ENCODE measurements around the gene NUP107.
"Not testable (repeated sequence)": the region's sequence is repeated elsewhere in the genome, so short reads cannot be mapped to it uniquely, and the experiment has no call there.

The NUP107 gene

GRCh38 chr12:68686595-68687521 lies at the start of gene NUP107:
Gene NUP107 (plus strand): TSS chr12:68686978. CDS start chr12:68687066, 88 bp downstream.
- DNase-seq: peak; percentile 93 to 96 (median 94)

- DNase-seq: not testable (repeated sequence)
These were observed 49.3 kb upstream of the NUP107 start for GRCh38 chr12:68637439-68637838.

GRCh38 chr12:68638171-68638570 lies 48.6 kb upstream of the NUP107 start:
- no peak for DNase-seq

GRCh38 chr12:68638721-68639395 lies 47.9 kb upstream of the NUP107 start:
- no peak for DNase-seq

GRCh38 chr12:68639396-68639767 lies 47.4 kb upstream of the NUP107 start:
- DNase-seq: no peak

GRCh38 chr12:68641138-68641537 lies 45.6 kb upstream of the NUP107 start:
- DNase-seq: no peak

- no peak for DNase-seq
These were observed 40.3 kb upstream of the NUP107 start for GRCh38 chr12:68646484-68646883.

- no peak for DNase-seq
These were observed 39.3 kb upstream of the NUP107 start for GRCh38 chr12:68647507-68647906.

GRCh38 chr12:68648179-68648578 lies 38.6 kb upstream of the NUP107 start:
- no peak for DNase-seq

GRCh38 chr12:68665016-68665569 lies 21.7 kb upstream of the NUP107 start:
- no peak for DNase-seq

- no peak for DNase-seq
These were observed 19.5 kb upstream of the NUP107 start for GRCh38 chr12:68667291-68667690.

- no peak for DNase-seq
These were observed 18.9 kb upstream of the NUP107 start for GRCh38 chr12:68667896-68668295.

- DNase-seq: no peak
These were observed 15.6 kb upstream of the NUP107 start for GRCh38 chr12:68671179-68671578.

GRCh38 chr12:68673788-68674187 lies 13.0 kb upstream of the NUP107 start:
- DNase-seq: no peak

GRCh38 chr12:68674376-68674775 lies 12.4 kb upstream of the NUP107 start:
- no peak for DNase-seq

GRCh38 chr12:68675101-68675842 lies 11.5 kb upstream of the NUP107 start:
- DNase-seq: peak in 2 of 4 experiments; percentile 52 to 76

- DNase-seq: not testable (repeated sequence)
These were observed 9.9 kb upstream of the NUP107 start for GRCh38 chr12:68676854-68677253.

GRCh38 chr12:68686262-68686594 lies 550 bp upstream of the NUP107 start:
- DNase-seq: no peak

- DNase-seq: no peak
These were observed 8.7 kb downstream of the NUP107 start for GRCh38 chr12:68695454-68695853.

GRCh38 chr12:68699486-68699885 lies 12.7 kb downstream of the NUP107 start:
- no peak for DNase-seq

- DNase-seq: no peak
These were observed 41.0 kb downstream of the NUP107 start for GRCh38 chr12:68727776-68728175.

- DNase-seq: no peak
These were observed 46.9 kb downstream of the NUP107 start for GRCh38 chr12:68733661-68734071.

- DNase-seq: no peak
These were observed 53.1 kb downstream of the NUP107 start for GRCh38 chr12:68739891-68740290.

Measured in activated naive CD4-positive, alpha-beta T cell (primary cell).